GM12875 (cell line): ENCODE data around the gene EML2.
A peak's percentile ranks its signal among the peaks of the same experiment; 100 is the strongest.

Source experiments
- H3K4me3 ChIP-seq: one replicate; pipeline ENCODE4 v1.5.1; 2011; ENCODE audit warnings: low read depth, low read length, control low read depth
- CTCF ChIP-seq: IDR thresholded peaks from 2 replicates; pipeline ENCODE4 v1.5.1; 2011; ENCODE audit warnings: low read depth, mild to moderate bottlenecking, control low read depth, inconsistent platforms, low read length, moderate library complexity, borderline replicate concordance; ENCODE audit not compliant: insufficient read depth

EML2 gene

GRCh38 chr19:45569619-45570421, 69.4 kb downstream of the EML2 start:
- peak; percentile 82 for TF ChIP-seq CTCF
- H3K4me3 ChIP-seq = no peak overlapping the region

GRCh38 chr19:45568732-45569131, 70.5 kb downstream of the EML2 start:
- TF ChIP-seq CTCF = no peak
- H3K4me3 ChIP-seq = no peak overlapping the region

GRCh38 chr19:45567609-45568008, 71.6 kb downstream of the EML2 start:
- H3K4me3 ChIP-seq = no peak overlapping the region
- TF ChIP-seq CTCF = no peak

- H3K4me3 ChIP-seq = no peak overlapping the region
- TF ChIP-seq CTCF = no peak
Observed at GRCh38 chr19:45564131-45564780, 74.9 kb downstream of the EML2 start.

GRCh38 chr19:45560686-45561085, 78.5 kb downstream of the EML2 start:
- TF ChIP-seq CTCF = no peak
- H3K4me3 ChIP-seq = no peak overlapping the region

GRCh38 chr19:45560038-45560437, 79.2 kb downstream of the EML2 start:
- TF ChIP-seq CTCF = no peak
- H3K4me3 ChIP-seq = no peak overlapping the region
